ENCODE measurements around the gene KIF26B. TPM values are rescaled to one million over a fixed set of nuclear protein-coding genes. Genes with fewer than 3 reads are reported as not detected.

The KIF26B gene
- total RNA-seq, 3 donors from 2014 or later = 0.14 to 3.2 (median 0.39) TPM

DNA sequence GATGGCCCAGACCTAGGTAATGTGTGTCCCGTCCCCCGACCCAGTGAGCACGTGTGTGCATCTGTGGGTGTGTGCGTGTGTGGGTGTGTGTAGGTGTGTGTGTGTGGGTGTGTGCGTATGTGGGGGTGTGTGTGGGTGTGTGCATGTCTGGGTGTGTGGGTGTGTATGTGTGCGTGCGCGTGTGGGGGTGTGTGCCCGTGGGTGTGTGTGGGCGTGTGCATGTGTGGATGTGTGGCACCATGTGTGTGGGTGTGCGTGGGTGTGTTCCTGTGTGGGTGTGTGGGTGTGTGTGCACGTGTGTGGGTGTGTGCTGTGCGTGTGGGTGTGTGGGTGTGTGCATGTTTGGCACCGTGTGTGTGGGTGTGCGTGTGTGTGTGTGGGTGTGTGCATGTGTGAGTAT is 309.5 kb downstream of the KIF26B start:
- H3K9me3 ChIP-seq = no peaks in the 10 kb centered on the region
- intact Hi-C loops (cut with DNase I, micrococcal nuclease) = no loop called here
- no peaks in the 10 kb centered on the region for H3K4me1 ChIP-seq (ENCODE audit: low read depth)
- TF ChIP-seq, protein P1, sequence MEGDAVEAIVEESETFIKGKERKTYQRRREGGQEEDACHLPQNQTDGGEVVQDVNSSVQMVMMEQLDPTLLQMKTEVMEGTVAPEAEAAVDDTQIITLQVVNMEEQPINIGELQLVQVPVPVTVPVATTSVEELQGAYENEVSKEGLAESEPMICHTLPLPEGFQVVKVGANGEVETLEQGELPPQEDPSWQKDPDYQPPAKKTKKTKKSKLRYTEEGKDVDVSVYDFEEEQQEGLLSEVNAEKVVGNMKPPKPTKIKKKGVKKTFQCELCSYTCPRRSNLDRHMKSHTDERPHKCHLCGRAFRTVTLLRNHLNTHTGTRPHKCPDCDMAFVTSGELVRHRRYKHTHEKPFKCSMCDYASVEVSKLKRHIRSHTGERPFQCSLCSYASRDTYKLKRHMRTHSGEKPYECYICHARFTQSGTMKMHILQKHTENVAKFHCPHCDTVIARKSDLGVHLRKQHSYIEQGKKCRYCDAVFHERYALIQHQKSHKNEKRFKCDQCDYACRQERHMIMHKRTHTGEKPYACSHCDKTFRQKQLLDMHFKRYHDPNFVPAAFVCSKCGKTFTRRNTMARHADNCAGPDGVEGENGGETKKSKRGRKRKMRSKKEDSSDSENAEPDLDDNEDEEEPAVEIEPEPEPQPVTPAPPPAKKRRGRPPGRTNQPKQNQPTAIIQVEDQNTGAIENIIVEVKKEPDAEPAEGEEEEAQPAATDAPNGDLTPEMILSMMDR (IDR thresholded peaks at IDR 0.05) = no peak
- DNase-seq (no peak), ATAC-seq (no peak)
- H3K36me3 ChIP-seq (ENCODE audit: low read depth) = no peaks in the 10 kb centered on the region
- H3K4me3 ChIP-seq = no peak overlapping the region

GRCh38 chr1:245465666-245466065 is 310.9 kb downstream of the KIF26B start:
- intact Hi-C loops (cut with DNase I, micrococcal nuclease) = no loop called here
- no peak for DNase-seq
- H3K9me3 ChIP-seq = no peaks in the 10 kb centered on the region
- H3K4me3 ChIP-seq = no peak overlapping the region
- no peak for ATAC-seq
- no peaks in the 10 kb centered on the region for H3K4me1 ChIP-seq (ENCODE audit: low read depth)
- H3K36me3 ChIP-seq (ENCODE audit: low read depth) = no peaks in the 10 kb centered on the region
- TF ChIP-seq, protein P1 (IDR thresholded peaks at IDR 0.05) = no peak

GRCh38 chr1:245466261-245466660 is 311.5 kb downstream of the KIF26B start:
- DNase-seq = no peak
- TF ChIP-seq, protein P1 (IDR thresholded peaks at IDR 0.05) = no peak
- no peaks in the 10 kb centered on the region for H3K4me1 ChIP-seq (ENCODE audit: low read depth)
- ATAC-seq = no peak
- no peak overlapping the region for H3K4me3 ChIP-seq
- no peaks in the 10 kb centered on the region for H3K36me3 ChIP-seq (ENCODE audit: low read depth)
- H3K9me3 ChIP-seq = no peaks in the 10 kb centered on the region
- intact Hi-C loops (cut with DNase I, micrococcal nuclease) = no loop called here

GRCh38 chr1:245467804-245468203 is 313.0 kb downstream of the KIF26B start:
- intact Hi-C loops (cut with DNase I, micrococcal nuclease) = no loop called here
- H3K4me1 ChIP-seq (ENCODE audit: low read depth) = no peaks in the 10 kb centered on the region
- ATAC-seq (no peak), DNase-seq (no peak)
- H3K4me3 ChIP-seq = no peak overlapping the region
- H3K36me3 ChIP-seq (ENCODE audit: low read depth) = no peaks in the 10 kb centered on the region
- no peaks in the 10 kb centered on the region for H3K9me3 ChIP-seq
- TF ChIP-seq, protein P1 (IDR thresholded peaks at IDR 0.05) = no peak

DNA sequence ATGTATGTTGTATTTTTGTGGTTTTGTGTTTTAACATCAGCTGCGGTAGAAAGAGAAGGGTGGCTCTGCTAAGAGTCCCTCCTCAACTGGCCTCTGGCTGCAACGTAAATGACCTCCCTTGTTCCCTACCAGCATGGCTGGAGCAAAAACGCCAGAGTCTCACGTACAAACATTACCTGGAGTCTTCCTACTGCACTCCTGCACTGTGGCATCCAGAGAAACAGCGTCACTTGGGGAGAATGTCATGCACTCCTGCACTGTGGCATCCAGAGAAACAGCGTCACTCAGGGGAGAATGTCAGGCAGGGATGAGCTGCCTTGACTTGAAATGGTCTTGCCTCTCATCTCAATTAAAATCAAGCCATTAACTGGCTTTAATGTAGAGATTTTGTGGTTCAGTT is 314.2 kb downstream of the KIF26B start:
- TF ChIP-seq, protein P1 (IDR thresholded peaks at IDR 0.05) = no peak
- ATAC-seq (no peak), DNase-seq (no peak)
- Histone ChIP-seq H3K4me1 (ENCODE audit: low read depth) (no peaks in the 10 kb centered on the region), H3K9me3 (no peaks in the 10 kb centered on the region), H3K4me3 (no peak overlapping the region), H3K36me3 (ENCODE audit: low read depth) (no peaks in the 10 kb centered on the region)
- intact Hi-C loops (cut with DNase I, micrococcal nuclease) = no loop called here

GRCh38 chr1:245469734-245470133 is 314.9 kb downstream of the KIF26B start:
- Histone ChIP-seq H3K4me3 (no peak overlapping the region), H3K4me1 (ENCODE audit: low read depth) (no peaks in the 10 kb centered on the region), H3K36me3 (ENCODE audit: low read depth) (no peaks in the 10 kb centered on the region), H3K9me3 (no peaks in the 10 kb centered on the region)
- intact Hi-C loops (cut with DNase I, micrococcal nuclease) = no loop called here
- TF ChIP-seq, protein P1 (IDR thresholded peaks at IDR 0.05) = no peak
- DNase-seq (no peak), ATAC-seq (no peak)
